HepG2 (cell line): ENCODE measurements around the gene ZC3H18. TPM values are rescaled to one million over a fixed set of nuclear protein-coding genes. Genes with fewer than 3 reads are reported as not detected.

Experiments
- BCL6 ChIP-seq: IDR thresholded peaks from 2 replicates; pipeline ENCODE4 v1.6.1; 2016; ENCODE audit warnings: missing genetic modification reagents, missing compliant biosample characterization
- BORCS8-MEF2B ChIP-seq: sonication (generic); formaldehyde crosslinking; IDR thresholded peaks from 2 replicates; pipeline ENCODE4 v1.8.0; 2022; ENCODE audit warnings: mild to moderate bottlenecking, missing genetic modification reagents
- DNMT1 ChIP-seq: sonication (generic); formaldehyde crosslinking; IDR thresholded peaks from 2 replicates; pipeline ENCODE4 v1.5.1; 2020; ENCODE audit warnings: mild to moderate bottlenecking, missing genetic modification reagents
- DR1 ChIP-seq: sonication (generic); formaldehyde crosslinking; IDR thresholded peaks from 2 replicates; pipeline ENCODE4 v1.8.0; 2021; ENCODE audit warnings: mild to moderate bottlenecking, missing genetic modification reagents, inconsistent platforms
- E2F1 ChIP-seq: sonication (generic); formaldehyde crosslinking; IDR thresholded peaks from 2 replicates; pipeline ENCODE4 v1.5.0; 2020; ENCODE audit warnings: missing genetic modification reagents
- ERF ChIP-seq: IDR thresholded peaks from 2 replicates; pipeline ENCODE4 v1.6.1; 2018; ENCODE audit warnings: missing biosample characterization, missing genetic modification reagents
- FLYWCH1 ChIP-seq: sonication (generic); formaldehyde crosslinking; IDR thresholded peaks from 2 replicates; pipeline ENCODE4 v1.8.1; 2023; ENCODE audit warnings: mild to moderate bottlenecking, missing genetic modification reagents
- FOXP4 ChIP-seq: sonication (generic); formaldehyde crosslinking; IDR thresholded peaks from 2 replicates; pipeline ENCODE4 v1.4.0; 2020; ENCODE audit warnings: missing genetic modification reagents
- HOXA5 ChIP-seq: sonication (generic); formaldehyde crosslinking; IDR thresholded peaks from 2 replicates; pipeline ENCODE4 v1.4.0; 2020; ENCODE audit warnings: missing genetic modification reagents
- HOXD1 ChIP-seq: sonication (generic); formaldehyde crosslinking; IDR thresholded peaks from 2 replicates; pipeline ENCODE4 v1.5.0; 2020; ENCODE audit warnings: missing genetic modification reagents
- MIXL1 ChIP-seq: IDR thresholded peaks from 2 replicates; pipeline ENCODE4 v1.6.1; 2016
- SRSF4 ChIP-seq: fragments of 200-400 bp; formaldehyde crosslinking; IDR thresholded peaks from one replicate; pipeline ENCODE4 v1.6.1; 2018; ENCODE audit warnings: mild to moderate bottlenecking, low read depth, low read length, moderate library complexity; ENCODE audit not compliant: poor library complexity, severe bottlenecking
- TBL1XR1 ChIP-seq: fragments of 150-350 bp; IDR thresholded peaks from 2 replicates; pipeline ENCODE4 v1.6.1; 2014; ENCODE audit warnings: borderline replicate concordance, low read length; ENCODE audit not compliant: partially characterized antibody
- ZBTB2 ChIP-seq: sonication (generic); formaldehyde crosslinking; IDR thresholded peaks from 2 replicates; pipeline ENCODE4 v1.8.0; 2022; ENCODE audit warnings: low read depth, missing genetic modification reagents
- ZNF292 ChIP-seq: sonication (generic); formaldehyde crosslinking; IDR thresholded peaks from 2 replicates; pipeline ENCODE4 v1.8.1; 2022; ENCODE audit warnings: mild to moderate bottlenecking, low read depth, missing genetic modification reagents, borderline replicate concordance
- ZNF362 ChIP-seq: sonication (generic); formaldehyde crosslinking; IDR thresholded peaks from 2 replicates; pipeline ENCODE4 v1.4.0; 2020; ENCODE audit warnings: missing genetic modification reagents, mild to moderate bottlenecking, borderline replicate concordance
- ZNF709 ChIP-seq: sonication (generic); formaldehyde crosslinking; IDR thresholded peaks from 2 replicates; pipeline ENCODE4 v1.5.0; 2020; ENCODE audit warnings: mild to moderate bottlenecking, missing genetic modification reagents
- ZNF788 ChIP-seq: sonication (generic); formaldehyde crosslinking; IDR thresholded peaks from 2 replicates; pipeline ENCODE4 v1.5.0; 2020; ENCODE audit warnings: mild to moderate bottlenecking, missing genetic modification reagents, borderline replicate concordance
- ZNF839 ChIP-seq: sonication (generic); formaldehyde crosslinking; IDR thresholded peaks from 2 replicates; pipeline ENCODE4 v1.4.0; 2020; ENCODE audit warnings: missing genetic modification reagents, mild to moderate bottlenecking, borderline replicate concordance
- ZXDC ChIP-seq: sonication (generic); formaldehyde crosslinking; IDR thresholded peaks from 2 replicates; pipeline ENCODE4 v1.5.0; 2020; ENCODE audit warnings: mild to moderate bottlenecking, missing genetic modification reagents
- polyA plus RNA-seq, 8 experiments: library from polyadenylated mRNA; depleted of rRNA in 3 of 8; stranded (reverse) in 7 of 8; unstranded in 1 of 8; fragments of >200 nt; fragmentation: Illumina TruSeq in 4 of 8; extraction: Trizol in 4 of 8; gene quantifications; 2 replicates each; pipeline versions ENCODE4 v1.2.1 to v1.2.3, GENCODE V29; 2011 to 2016; ENCODE audit warnings: low read depth in 4 of 8, missing spikeins in 1 of 8, mixed read lengths in 1 of 8; ENCODE audit not compliant: insufficient read depth in 1 of 8
- total RNA-seq, 5 experiments: library from RNA; depleted of rRNA; stranded (reverse); fragments of >200 nt; fragmentation: Illumina TruSeq; extraction: Trizol; gene quantifications; 2 replicates each; pipeline ENCODE4 v1.2.3, GENCODE V29; 2016; ENCODE audit warnings: low read depth in 1 of 5

ZC3H18 gene
- total and polyA plus RNA-seq, 2 of the 13 experiments (the other 11 are each of a cell fraction or from before 2014, with no cell fraction given) = 11.2 to 27.4 TPM

GRCh38 chr16:88651276-88651988 lies 81.2 kb downstream of the ZC3H18 start (continued):
- peak; percentile 95 for TF ChIP-seq FOXP4
- no peak; the same call in 1 of the 2 replicates for TF ChIP-seq ZNF709 (CRISPR knock-in tag)
- TF ChIP-seq ERF (CRISPR knock-in tag) = peak; percentile 86
- peak; percentile 42; the same call in 1 of the 2 replicates for TF ChIP-seq BORCS8-MEF2B (CRISPR knock-in tag)
- TF ChIP-seq ZBTB2 (CRISPR knock-in tag) = peak; percentile 68; the same call in 1 of the 2 replicates
- no peak for TF ChIP-seq E2F1
- TF ChIP-seq ZXDC = no peak
- TF ChIP-seq FLYWCH1 (CRISPR knock-in tag) = no peak
- peak; percentile 77 for TF ChIP-seq SRSF4
- peak; percentile 37 for TF ChIP-seq DR1 (CRISPR knock-in tag)
- TF ChIP-seq DNMT1 = peak; percentile 37; the same call in 1 of the 2 replicates
- no peak for TF ChIP-seq HOXA5 (CRISPR knock-in tag)
- no peak for TF ChIP-seq TBL1XR1
- TF ChIP-seq HOXD1 (CRISPR knock-in tag) = no peak; the same call in 1 of the 2 replicates
- TF ChIP-seq MIXL1 (CRISPR knock-in tag) = no peak
- TF ChIP-seq ZNF839 (CRISPR knock-in tag) = peak; percentile 84; the same call in 1 of the 2 replicates
- no peak for TF ChIP-seq ZNF362 (CRISPR knock-in tag)
- peak; percentile 80 for TF ChIP-seq BCL6 (CRISPR knock-in tag)
- peak; percentile 46; the same call in 1 of the 2 replicates for TF ChIP-seq ZNF292 (CRISPR knock-in tag)
- peak; percentile 90 for TF ChIP-seq ZNF788
